Chondrocyte (in vitro differentiated cells): ENCODE measurements around the gene CCNYL1. TPM values are rescaled to one million over a fixed set of nuclear protein-coding genes. Genes with fewer than 3 reads are reported as not detected.

Source experiments
- DNase-seq: peaks from one replicate; pipeline ENCODE4 v3.0.0; 2021; ENCODE audit warnings: mixed read lengths, low spot score
- H3K27ac Mint-ChIP-seq: one replicate; pipeline ENCODE4 v1.8.0; 2021; ENCODE audit warnings: mild to moderate bottlenecking, moderate library complexity, mixed read lengths; ENCODE audit not compliant: unreplicated experiment
- H3K27me3 Mint-ChIP-seq: 2 replicates; pipeline ENCODE4 v1.8.0; 2021; ENCODE audit warnings: low read depth, mixed read lengths
- H3K36me3 Mint-ChIP-seq: 2 replicates; pipeline ENCODE4 v1.8.0; 2021; ENCODE audit warnings: low read depth, mixed read lengths
- H3K4me1 Mint-ChIP-seq: 2 replicates; pipeline ENCODE4 v1.8.0; 2021; ENCODE audit warnings: low read depth, mild to moderate bottlenecking, mixed read lengths
- H3K4me3 Mint-ChIP-seq: one replicate; pipeline ENCODE4 v1.8.0; 2021; ENCODE audit warnings: mild to moderate bottlenecking, moderate library complexity, mixed read lengths; ENCODE audit not compliant: unreplicated experiment
- H3K9me3 Mint-ChIP-seq: 2 replicates; pipeline ENCODE4 v1.8.0; 2021; ENCODE audit warnings: low read depth, mixed read lengths
- CTCF ChIP-seq: fragments of 200-600 bp; sonication (generic); IDR thresholded peaks from 2 replicates; pipeline ENCODE4 v1.5.0; 2021; ENCODE audit warnings: antibody characterized with exemption, mild to moderate bottlenecking, moderate library complexity
- total RNA-seq: library from RNA; stranded (reverse); gene quantifications from 3 replicates; pipeline ENCODE4 v1.2.1, GENCODE V29; 2021

CCNYL1 gene
- total RNA-seq, 1 donor from 2014 or later: 25.3 TPM

GRCh38 chr2:207787017-207787416, 75.6 kb downstream of the CCNYL1 start:
- Mint-ChIP-seq H3K27me3 (no peaks in the 10 kb centered on the region), H3K9me3 (no peaks in the 10 kb centered on the region), H3K4me3 (no peak overlapping the region), H3K36me3 (no peaks in the 10 kb centered on the region), H3K27ac (no peak overlapping the region), H3K4me1 (peaks cover 5% of the 10 kb centered on the region)
- TF ChIP-seq CTCF: no peak
- DNase-seq: no peak

- no peak for DNase-seq
- no peak for TF ChIP-seq CTCF
Observed at GRCh38 chr2:207787800-207788199, 76.4 kb downstream of the CCNYL1 start.

GRCh38 chr2:207790898-207791297, 79.5 kb downstream of the CCNYL1 start:
- no peak overlapping the region for H3K27ac Mint-ChIP-seq
- H3K4me3 Mint-ChIP-seq: no peak overlapping the region
- H3K9me3 Mint-ChIP-seq: no peaks in the 10 kb centered on the region
- peaks cover 5% of the 10 kb centered on the region for H3K4me1 Mint-ChIP-seq
- no peak for DNase-seq
- no peaks in the 10 kb centered on the region for H3K27me3 Mint-ChIP-seq
- TF ChIP-seq CTCF: no peak
- H3K36me3 Mint-ChIP-seq: no peaks in the 10 kb centered on the region

More at GRCh38 chr2:207787800-207788199, 76.4 kb downstream of the CCNYL1 start:
- Mint-ChIP-seq H3K36me3 (no peaks in the 10 kb centered on the region), H3K27ac (no peak overlapping the region), H3K27me3 (no peaks in the 10 kb centered on the region), H3K4me3 (no peak overlapping the region), H3K9me3 (no peaks in the 10 kb centered on the region), H3K4me1 (peaks cover 5% of the 10 kb centered on the region)

GRCh38 chr2:207791579-207792243, 80.3 kb downstream of the CCNYL1 start:
- H3K36me3 Mint-ChIP-seq: no peaks in the 10 kb centered on the region
- DNase-seq: no peak
- no peak for TF ChIP-seq CTCF
- no peak overlapping the region for H3K4me3 Mint-ChIP-seq
- no peak overlapping the region for H3K27ac Mint-ChIP-seq
- peaks cover 5% of the 10 kb centered on the region for H3K4me1 Mint-ChIP-seq
- H3K27me3 Mint-ChIP-seq: no peaks in the 10 kb centered on the region
- H3K9me3 Mint-ChIP-seq: no peaks in the 10 kb centered on the region

- Mint-ChIP-seq H3K4me1 (peaks cover 5% of the 10 kb centered on the region), H3K4me3 (no peak overlapping the region), H3K36me3 (no peaks in the 10 kb centered on the region), H3K27me3 (no peaks in the 10 kb centered on the region), H3K27ac (no peak overlapping the region), H3K9me3 (no peaks in the 10 kb centered on the region)
- DNase-seq: no peak
- no peak for TF ChIP-seq CTCF
Observed at GRCh38 chr2:207792244-207792785, 80.9 kb downstream of the CCNYL1 start.
